ENCODE measurements around the gene NLK.

Gene NLK

GRCh38 chr17:28093999-28094716 is 51.7 kb downstream of the NLK start:
- DNase-seq (no peak), ATAC-seq (ENCODE audit: insufficient read depth, low read depth) (no peak)

GRCh38 chr17:28096756-28097155 is 54.3 kb downstream of the NLK start:
- 0 out of 2 replicates have a peak, but pooled peaks cover under 1% of the 10 kb centered on the region for H3K79me2 ChIP-seq (ENCODE audit: insufficient read depth, low read length)
- no peaks in the 10 kb centered on the region for H3K27me3 ChIP-seq (ENCODE audit: insufficient read depth, low read length, poor library complexity)
- no peaks in the 10 kb centered on the region; the same call in 1 of the 2 replicates for H4K20me1 ChIP-seq (ENCODE audit: insufficient read depth, low read length)
- ATAC-seq (ENCODE audit: insufficient read depth, low read depth), result no peak
- no peak for DNase-seq
- no peak overlapping the region for H3K4me3 ChIP-seq (ENCODE audit: low read depth in 1 of 2, low read length in 2 of 2)
- H3K4me1 ChIP-seq (ENCODE audit: insufficient read depth, low read length), result no peaks in the 10 kb centered on the region
- H3K9me3 ChIP-seq (ENCODE audit: insufficient read depth, low read length, severe bottlenecking), result no peaks in the 10 kb centered on the region
- H3K27ac ChIP-seq (ENCODE audit: low read length), result no peak overlapping the region
- no peak overlapping the region for H3K4me2 ChIP-seq (ENCODE audit: insufficient read depth, low read length)
- H2AFZ ChIP-seq (ENCODE audit: low read depth, low read length), result no peak overlapping the region
- no peak overlapping the region for H3K9ac ChIP-seq (ENCODE audit: low read depth, low read length)
- TF ChIP-seq CTCF (IDR thresholded peaks at IDR 0.05; ENCODE audit: borderline replicate concordance, extremely low read depth, low read length, poor library complexity, severe bottlenecking) (no peak), EZH2 (IDR thresholded peaks at IDR 0.05; ENCODE audit: borderline replicate concordance, low read depth, low read length, severe bottlenecking) (no peak)
- H3K36me3 ChIP-seq (ENCODE audit: insufficient read depth, low read length), result no peaks in the 10 kb centered on the region

More at GRCh38 chr17:28093999-28094716, 51.7 kb downstream of the NLK start:
- H3K27me3 ChIP-seq (ENCODE audit: insufficient read depth, low read length, poor library complexity), result no peaks in the 10 kb centered on the region
- no peaks in the 10 kb centered on the region for H3K9me3 ChIP-seq (ENCODE audit: insufficient read depth, low read length, severe bottlenecking)
- H3K4me3 ChIP-seq (ENCODE audit: low read depth in 1 of 2, low read length in 2 of 2), result no peak overlapping the region
- H3K9ac ChIP-seq (ENCODE audit: low read depth, low read length), result no peak overlapping the region
- H3K27ac ChIP-seq (ENCODE audit: low read length), result no peak overlapping the region
- no peak for TF ChIP-seq EZH2 (IDR thresholded peaks at IDR 0.05; ENCODE audit: borderline replicate concordance, low read depth, low read length, severe bottlenecking)
- TF ChIP-seq CTCF (IDR thresholded peaks at IDR 0.05; ENCODE audit: borderline replicate concordance, extremely low read depth, low read length, poor library complexity, severe bottlenecking), result no peak
- H3K36me3 ChIP-seq (ENCODE audit: insufficient read depth, low read length), result no peaks in the 10 kb centered on the region
- no peaks in the 10 kb centered on the region; the same call in 1 of the 2 replicates for H4K20me1 ChIP-seq (ENCODE audit: insufficient read depth, low read length)
- peaks cover 14% of the 10 kb centered on the region; the same call in 1 of the 2 replicates for H3K79me2 ChIP-seq (ENCODE audit: insufficient read depth, low read length)
- H3K4me2 ChIP-seq (ENCODE audit: insufficient read depth, low read length), result no peak overlapping the region
- no peak overlapping the region for H2AFZ ChIP-seq (ENCODE audit: low read depth, low read length)
- H3K4me1 ChIP-seq (ENCODE audit: insufficient read depth, low read length), result no peaks in the 10 kb centered on the region

- no peak overlapping the region for H3K4me2 ChIP-seq (ENCODE audit: insufficient read depth, low read length)
- no peak overlapping the region for H3K27ac ChIP-seq (ENCODE audit: low read length)
- no peak overlapping the region for H3K4me3 ChIP-seq (ENCODE audit: low read depth in 1 of 2, low read length in 2 of 2)
- no peak overlapping the region for H2AFZ ChIP-seq (ENCODE audit: low read depth, low read length)
- ATAC-seq (ENCODE audit: insufficient read depth, low read depth), result no peak
- no peaks in the 10 kb centered on the region for H3K36me3 ChIP-seq (ENCODE audit: insufficient read depth, low read length)
- no peak for DNase-seq
- H3K9me3 ChIP-seq (ENCODE audit: insufficient read depth, low read length, severe bottlenecking), result no peaks in the 10 kb centered on the region
- H3K4me1 ChIP-seq (ENCODE audit: insufficient read depth, low read length), result no peaks in the 10 kb centered on the region
- TF ChIP-seq CTCF (IDR thresholded peaks at IDR 0.05; ENCODE audit: borderline replicate concordance, extremely low read depth, low read length, poor library complexity, severe bottlenecking) (no peak), EZH2 (IDR thresholded peaks at IDR 0.05; ENCODE audit: borderline replicate concordance, low read depth, low read length, severe bottlenecking) (no peak)
- H4K20me1 ChIP-seq (ENCODE audit: insufficient read depth, low read length), result no peaks in the 10 kb centered on the region; the same call in 1 of the 2 replicates
- no peak overlapping the region for H3K9ac ChIP-seq (ENCODE audit: low read depth, low read length)
- H3K27me3 ChIP-seq (ENCODE audit: insufficient read depth, low read length, poor library complexity), result no peaks in the 10 kb centered on the region
- no peaks in the 10 kb centered on the region for H3K79me2 ChIP-seq (ENCODE audit: insufficient read depth, low read length)
Observed at GRCh38 chr17:28097254-28097653, 54.8 kb downstream of the NLK start.
